HL-60/S4 treated with phorbol 12-myristate 13-acetate at 8.2 ng/mL for 4 days and 3 days (cell line): ENCODE data around the gene CBR4.

ENCODE experiments used
- in situ Hi-C: fragments of 300-500 bp; cut with MboI; formaldehyde crosslinking; loops from 2 replicates; pipeline ENCODE4 v1.15.0; 2022; ENCODE audit warnings: low sequenced_read_pairs

The CBR4 gene

DNA sequence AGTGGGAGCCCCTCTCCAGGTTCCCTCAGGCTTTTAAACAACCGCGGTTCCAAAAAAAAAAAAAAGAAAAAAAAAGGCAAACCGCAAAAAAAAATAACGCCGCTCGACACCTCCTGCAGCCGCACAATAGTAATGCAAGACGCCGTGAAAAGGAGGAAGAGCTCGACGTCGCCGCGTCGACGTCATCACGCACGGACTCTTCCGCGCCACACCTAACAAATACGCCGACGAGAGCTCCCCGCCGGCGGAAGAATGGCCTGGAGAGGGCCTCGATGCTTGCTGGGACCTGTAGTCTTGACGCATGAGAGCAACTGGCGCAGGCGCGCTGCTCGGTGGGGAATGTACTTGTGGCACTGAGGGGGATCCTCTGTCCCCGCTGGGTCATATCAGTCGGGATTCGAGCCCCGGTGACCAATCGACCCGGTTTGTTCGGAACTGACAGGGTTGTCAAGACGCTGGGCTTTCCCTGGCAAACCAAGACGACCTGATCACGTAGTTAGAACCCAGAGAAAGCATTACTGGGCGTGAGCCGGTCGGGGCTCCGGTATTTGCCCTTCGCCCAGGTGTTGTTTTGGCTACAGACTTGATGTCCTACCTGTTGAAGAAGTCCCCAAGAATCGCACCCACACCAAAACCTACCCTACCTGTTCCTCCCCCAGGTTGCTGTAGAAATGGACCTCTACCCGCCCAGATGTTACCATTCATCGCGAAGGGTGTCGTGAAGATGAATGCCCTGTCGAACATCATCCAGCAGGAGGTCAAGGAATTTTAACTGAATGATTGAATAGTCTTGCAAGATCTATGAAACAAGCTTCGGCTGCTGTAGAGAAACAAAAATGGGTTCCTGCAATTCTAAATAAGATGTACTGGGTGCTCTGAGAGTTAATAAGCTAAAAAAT lies at the start of gene CBR4:
Gene CBR4 (minus strand): TSS at position 131 of the 899 bp plus-strand sequence. CDS start 166 bp downstream, outside the sequence.
- in situ Hi-C loops, result loop anchor here (25.0 kb wide), 1 partner anchor 477 kb away; no protein-coding TSS in a partner anchor

GRCh38 chr4:169059306-169060211 lies 49.5 kb upstream of the CBR4 start:
- in situ Hi-C loops, result no loop called here

GRCh38 chr4:169058312-169058711 lies 48.3 kb upstream of the CBR4 start:
- in situ Hi-C loops, result no loop called here

GRCh38 chr4:169054879-169055278 lies 44.8 kb upstream of the CBR4 start:
- in situ Hi-C loops, result no loop called here

- in situ Hi-C loops, result no loop called here
These were observed 42.5 kb upstream of the CBR4 start for GRCh38 chr4:169052594-169052945.

- in situ Hi-C loops, result no loop called here
These were observed 41.9 kb upstream of the CBR4 start for GRCh38 chr4:169051761-169052593.

- in situ Hi-C loops, result no loop called here
These were observed 41.1 kb upstream of the CBR4 start for GRCh38 chr4:169050881-169051760.

- in situ Hi-C loops, result no loop called here
These were observed 40.2 kb upstream of the CBR4 start for GRCh38 chr4:169050284-169050683.

DNA sequence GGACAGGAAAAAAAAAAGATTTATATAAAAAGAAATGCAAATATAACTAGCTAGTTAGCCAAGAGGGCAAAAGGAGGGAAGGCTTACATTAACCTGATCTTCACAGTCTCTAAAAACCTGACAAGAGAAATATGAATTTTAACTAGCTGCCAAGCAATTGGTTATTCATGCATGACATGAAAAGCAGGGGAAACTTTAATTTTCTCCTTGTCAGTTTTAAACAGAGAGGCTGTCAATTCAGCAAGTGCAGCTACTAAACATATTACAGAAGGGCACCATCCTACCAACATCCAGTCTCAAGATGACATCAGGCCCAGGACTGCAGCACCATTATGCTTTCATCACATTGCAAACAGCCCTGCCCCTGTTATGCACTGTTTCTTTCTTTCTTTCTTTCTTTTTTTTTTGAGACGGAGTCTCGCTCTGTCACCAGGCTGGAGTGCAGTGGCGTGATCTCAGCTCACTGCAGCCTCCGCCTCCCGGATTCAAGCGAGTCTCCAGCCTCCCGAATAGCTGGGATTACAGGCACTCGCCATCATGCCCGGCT lies 38.9 kb upstream of the CBR4 start:
- in situ Hi-C loops, result no loop called here

GRCh38 chr4:169047956-169048355 lies 37.9 kb upstream of the CBR4 start:
- in situ Hi-C loops, result no loop called here

DNA sequence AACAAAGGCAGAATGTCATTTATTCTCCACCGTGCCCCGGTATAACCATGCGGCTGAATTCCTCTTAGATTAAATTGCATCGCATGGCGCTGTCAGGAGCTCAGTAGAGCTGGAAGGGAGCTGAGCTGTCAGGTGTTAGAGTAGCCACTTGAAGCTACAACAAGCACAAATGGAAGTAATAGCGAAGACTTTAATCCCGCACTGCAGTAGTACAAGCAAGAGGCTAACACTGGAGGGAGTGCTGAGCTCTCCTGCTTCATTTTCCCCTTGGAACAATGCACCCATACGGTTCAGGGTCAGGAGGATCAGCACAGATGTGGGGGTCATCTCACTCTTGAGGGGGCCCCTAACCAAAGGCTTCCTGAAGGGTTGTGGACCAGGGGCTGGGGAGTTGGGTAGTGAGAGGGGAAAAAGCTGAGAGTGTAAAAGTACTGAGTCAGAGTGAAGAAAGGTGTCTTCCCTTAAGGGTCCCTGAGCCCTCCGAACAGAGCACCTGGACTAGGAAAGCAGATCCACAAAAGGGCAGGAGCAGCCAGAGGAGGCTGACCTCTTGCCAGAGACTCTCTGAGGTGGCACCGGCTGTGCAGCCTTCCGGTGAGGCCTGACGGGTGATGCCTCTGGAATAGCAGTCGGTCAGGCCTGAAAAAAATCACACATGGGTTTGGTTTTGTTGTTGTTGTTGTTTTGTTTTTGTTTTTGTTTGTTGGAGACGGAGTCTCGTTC lies 36.0 kb upstream of the CBR4 start:
- in situ Hi-C loops, result no loop called here

DNA sequence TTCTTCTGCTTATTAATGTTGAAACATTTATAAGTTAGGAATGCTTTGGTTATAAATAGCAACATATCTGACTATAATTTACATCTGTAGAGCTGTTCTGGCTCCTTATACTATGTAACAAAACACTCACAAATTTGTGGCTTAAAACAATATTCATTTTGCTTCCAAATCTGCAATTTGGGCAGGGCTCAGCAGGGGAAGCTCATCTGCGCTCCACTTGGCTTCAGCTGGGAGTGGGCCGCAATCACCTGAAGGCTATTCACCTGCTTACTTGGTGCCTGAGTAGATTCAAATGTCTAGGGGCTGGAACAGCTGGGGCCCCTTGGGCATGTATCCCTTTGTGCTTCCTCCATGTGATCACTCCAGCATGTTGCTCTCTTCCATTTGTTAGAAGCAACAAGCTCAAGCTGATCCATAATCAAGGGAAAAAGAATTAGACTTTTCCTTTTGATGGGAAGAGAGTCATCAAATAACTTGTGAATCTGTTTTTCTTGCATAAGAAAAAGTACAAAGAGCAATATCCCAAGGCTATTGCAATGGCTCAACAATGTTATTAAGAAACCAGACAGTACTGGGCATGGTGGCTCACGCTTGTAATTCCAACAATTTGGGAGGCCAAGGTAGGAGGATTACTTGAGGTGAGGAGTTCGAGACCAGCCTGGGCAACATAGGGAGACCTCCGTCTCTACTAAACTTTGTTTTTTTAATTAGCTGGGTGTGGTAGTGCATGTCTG lies 34.8 kb upstream of the CBR4 start:
- in situ Hi-C loops, result no loop called here

DNA sequence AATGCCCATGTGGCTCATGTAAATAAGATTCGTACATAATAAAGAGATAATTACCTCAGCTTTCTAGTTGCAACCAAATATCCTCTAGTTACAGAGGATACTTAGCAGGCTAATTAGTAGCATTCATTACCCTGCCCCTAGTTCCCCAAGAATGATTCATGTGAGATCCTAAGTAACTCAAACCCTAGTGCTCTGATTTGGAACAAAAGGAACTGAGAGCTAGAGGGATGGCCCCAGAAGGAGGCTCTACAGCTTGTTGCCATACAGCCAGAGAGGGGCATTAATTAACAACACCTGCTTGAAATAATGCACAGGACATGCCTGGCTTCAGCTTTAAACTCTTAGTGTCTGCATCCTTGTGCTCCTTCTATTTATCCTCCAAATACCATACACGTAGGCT lies 32.6 kb upstream of the CBR4 start:
- in situ Hi-C loops, result no loop called here

GRCh38 chr4:169040559-169041261 lies 30.7 kb upstream of the CBR4 start:
- in situ Hi-C loops, result no loop called here

GRCh38 chr4:169039251-169039954 lies 29.3 kb upstream of the CBR4 start:
- in situ Hi-C loops, result no loop called here

DNA sequence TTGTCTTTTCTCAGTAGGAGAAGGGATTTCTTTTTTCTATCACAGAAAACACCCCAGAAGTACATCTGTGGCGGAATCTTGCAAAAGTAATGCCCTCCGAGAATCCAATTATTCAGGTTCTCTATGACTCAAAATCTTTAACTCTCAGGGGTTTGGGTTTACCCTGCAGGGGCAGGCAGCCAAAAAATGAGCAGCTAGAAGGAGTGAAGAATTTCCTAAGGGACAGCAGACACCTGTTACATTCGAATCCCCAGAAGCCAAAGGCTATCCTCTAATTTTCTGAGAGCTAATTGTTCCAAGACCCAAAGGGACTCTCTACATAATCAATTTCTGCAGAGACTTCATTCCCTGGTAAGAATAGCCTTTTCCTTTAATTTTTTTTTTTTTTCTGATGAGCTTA lies 27.5 kb upstream of the CBR4 start:
- in situ Hi-C loops, result no loop called here
